Smooth muscle cell (in vitro differentiated cells): Measurements from ENCODE around the gene MAPK11. TPM values are rescaled to one million over a fixed set of nuclear protein-coding genes. Genes with fewer than 3 reads are reported as not detected.

Experiments used
- DNase-seq: peaks from one replicate; lab custom pipeline; 2025; ENCODE audit not compliant: unreplicated experiment; lab: John Stamatoyannopoulos, UW
- H2AFZ ChIP-seq: fragments of 200-600 bp; sonication (generic); 2 replicates; pipeline ENCODE4 v1.6.0; 2016; ENCODE audit warnings: antibody characterized with exemption, low read depth, mild to moderate bottlenecking
- H3F3A ChIP-seq: fragments of 200-600 bp; sonication (generic); 2 replicates; pipeline ENCODE4 v1.6.0; 2017; ENCODE audit warnings: antibody characterized with exemption, low read depth
- H3K27ac ChIP-seq: fragments of 200-600 bp; sonication (generic); 2 replicates; pipeline ENCODE4 v1.5.1; 2016; ENCODE audit warnings: low read depth, mild to moderate bottlenecking
- H3K27me3 ChIP-seq: fragments of 200-600 bp; sonication (generic); 2 replicates; pipeline ENCODE4 v1.6.1; 2016; ENCODE audit warnings: low read depth, mild to moderate bottlenecking
- H3K36me3 ChIP-seq: fragments of 200-600 bp; sonication (generic); 2 replicates; pipeline ENCODE4 v1.5.1; 2016; ENCODE audit warnings: low read depth
- H3K4me1 ChIP-seq: fragments of 200-600 bp; sonication (generic); 2 replicates; pipeline ENCODE4 v1.5.1; 2016; ENCODE audit warnings: low read depth
- H3K4me2 ChIP-seq: fragments of 200-600 bp; sonication (generic); 2 replicates; pipeline ENCODE4 v1.6.0; 2016; ENCODE audit warnings: mild to moderate bottlenecking
- H3K4me3 ChIP-seq: fragments of 200-600 bp; sonication (generic); 2 replicates; pipeline ENCODE4 v1.5.1; 2016; ENCODE audit warnings: mild to moderate bottlenecking
- H3K79me2 ChIP-seq: fragments of 200-600 bp; sonication (generic); 2 replicates; pipeline ENCODE4 v1.6.0; 2016; ENCODE audit warnings: low read depth, mild to moderate bottlenecking
- H3K9ac ChIP-seq: fragments of 200-600 bp; sonication (generic); 2 replicates; pipeline ENCODE4 v1.6.0; 2016; ENCODE audit warnings: low read depth
- H3K9me3 ChIP-seq: fragments of 200-600 bp; sonication (generic); replicated peaks from 2 replicates; pipeline ENCODE4 v1.5.1; 2016; ENCODE audit warnings: low read depth
- H4K20me1 ChIP-seq: fragments of 200-600 bp; sonication (generic); 2 replicates; pipeline ENCODE4 v1.6.0; 2016; ENCODE audit warnings: low read depth
- WGBS: methylation state at CpG from one replicate; pipeline ENCODE4 v1.1.7; 2016; ENCODE audit warnings: low lambda C conversion rate; 5-methylcytosine and 5-hydroxymethylcytosine counted together
- polyA plus RNA-seq: library from polyadenylated mRNA; unstranded; fragments of >200 nt; fragmentation: Nextera tagmentation; extraction: Ambion mirVana; gene quantifications from 2 replicates; pipeline ENCODE4 v1.2.1, GENCODE V29; 2016
- total RNA-seq: library from RNA; depleted of rRNA; stranded (reverse); fragments of >200 nt; gene quantifications from 2 replicates; pipeline ENCODE4 v1.2.3, GENCODE V29; 2014
- TF ChIP-seq, protein P1 (sequence below): fragments of 200-600 bp; sonication (generic); IDR thresholded peaks from 2 replicates; pipeline ENCODE4 v1.5.1; 2017; ENCODE audit warnings: borderline replicate concordance, mild to moderate bottlenecking, antibody characterized with exemption; ENCODE audit not compliant: insufficient read depth, poor library complexity, severe bottlenecking

MAPK11 gene
- total and polyA plus RNA-seq, 2 experiments from 2014 or later = 0.65 to 4.2 TPM

DNA sequence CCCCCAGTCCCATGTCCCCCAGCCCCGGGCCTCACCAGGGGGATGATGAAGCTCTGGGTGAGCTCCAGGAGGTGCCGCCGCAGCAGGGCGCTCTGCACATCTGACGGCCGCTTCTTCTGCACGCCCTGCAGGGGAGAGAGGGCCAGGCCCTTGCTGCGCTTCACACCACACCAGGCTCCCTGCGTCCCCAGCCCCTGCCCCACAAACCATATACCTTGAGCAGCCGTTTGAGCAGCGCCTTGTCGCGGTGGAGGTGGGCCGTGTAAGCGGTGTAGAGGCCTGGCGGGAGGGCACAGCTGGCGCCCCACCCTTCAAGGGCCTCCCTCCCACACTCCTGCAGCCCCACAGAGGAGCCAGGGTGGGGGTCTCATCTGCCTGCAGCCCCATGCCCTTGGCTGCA, 43.4 kb upstream of the MAPK11 start:
- DNase-seq = no peak
- H3K9me3 ChIP-seq = no peaks in the 10 kb centered on the region
- H3K4me2 ChIP-seq = no peak overlapping the region
- TF ChIP-seq, protein P1, sequence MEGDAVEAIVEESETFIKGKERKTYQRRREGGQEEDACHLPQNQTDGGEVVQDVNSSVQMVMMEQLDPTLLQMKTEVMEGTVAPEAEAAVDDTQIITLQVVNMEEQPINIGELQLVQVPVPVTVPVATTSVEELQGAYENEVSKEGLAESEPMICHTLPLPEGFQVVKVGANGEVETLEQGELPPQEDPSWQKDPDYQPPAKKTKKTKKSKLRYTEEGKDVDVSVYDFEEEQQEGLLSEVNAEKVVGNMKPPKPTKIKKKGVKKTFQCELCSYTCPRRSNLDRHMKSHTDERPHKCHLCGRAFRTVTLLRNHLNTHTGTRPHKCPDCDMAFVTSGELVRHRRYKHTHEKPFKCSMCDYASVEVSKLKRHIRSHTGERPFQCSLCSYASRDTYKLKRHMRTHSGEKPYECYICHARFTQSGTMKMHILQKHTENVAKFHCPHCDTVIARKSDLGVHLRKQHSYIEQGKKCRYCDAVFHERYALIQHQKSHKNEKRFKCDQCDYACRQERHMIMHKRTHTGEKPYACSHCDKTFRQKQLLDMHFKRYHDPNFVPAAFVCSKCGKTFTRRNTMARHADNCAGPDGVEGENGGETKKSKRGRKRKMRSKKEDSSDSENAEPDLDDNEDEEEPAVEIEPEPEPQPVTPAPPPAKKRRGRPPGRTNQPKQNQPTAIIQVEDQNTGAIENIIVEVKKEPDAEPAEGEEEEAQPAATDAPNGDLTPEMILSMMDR = no peak
- 90% methylated on average over 8 of the region's 17 CpGs for WGBS
- no peak overlapping the region for H2AFZ ChIP-seq
- no peaks in the 10 kb centered on the region for H3K4me1 ChIP-seq
- no peak overlapping the region for H3K9ac ChIP-seq
- H3K4me3 ChIP-seq = no peak overlapping the region
- H3K27ac ChIP-seq = no peak overlapping the region
- no peaks in the 10 kb centered on the region for H3K36me3 ChIP-seq
- no peaks in the 10 kb centered on the region for H3F3A ChIP-seq
- no peaks in the 10 kb centered on the region for H4K20me1 ChIP-seq
- H3K79me2 ChIP-seq = no peaks in the 10 kb centered on the region
- H3K27me3 ChIP-seq = no peaks in the 10 kb centered on the region

DNA sequence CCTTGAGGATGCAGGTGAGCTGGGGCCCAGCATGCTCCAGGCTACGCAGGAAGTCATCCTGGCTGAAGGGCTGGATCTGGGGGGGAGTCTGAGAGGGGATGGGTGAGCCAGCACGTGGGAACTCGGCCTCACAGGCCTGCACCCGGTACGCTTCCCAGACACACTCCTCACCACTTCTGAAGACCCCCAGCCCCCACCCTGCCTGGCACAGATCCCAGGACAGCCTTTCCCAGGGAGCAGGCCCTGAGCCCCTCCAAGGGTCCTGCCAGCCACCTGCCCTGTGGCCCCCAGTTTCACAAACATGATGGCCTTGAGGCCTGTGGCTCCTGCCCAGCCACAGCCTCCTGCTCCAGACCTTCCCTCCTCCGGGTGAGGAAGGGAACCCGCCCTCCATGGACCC, 42.8 kb upstream of the MAPK11 start:
- Histone ChIP-seq H3K4me3 (no peak overlapping the region), H3K36me3 (no peaks in the 10 kb centered on the region), H3K4me1 (no peaks in the 10 kb centered on the region), H4K20me1 (no peaks in the 10 kb centered on the region), H3K27me3 (no peaks in the 10 kb centered on the region), H3F3A (peaks cover 3% of the 10 kb centered on the region), H3K9ac (no peak overlapping the region), H3K4me2 (no peak overlapping the region), H3K27ac (no peak overlapping the region), H2AFZ (no peak overlapping the region), H3K79me2 (no peaks in the 10 kb centered on the region), H3K9me3 (no peaks in the 10 kb centered on the region)
- TF ChIP-seq, protein P1 = no peak
- 89% methylated on average over 7 of the region's 7 CpGs for WGBS
- no peak for DNase-seq

DNA sequence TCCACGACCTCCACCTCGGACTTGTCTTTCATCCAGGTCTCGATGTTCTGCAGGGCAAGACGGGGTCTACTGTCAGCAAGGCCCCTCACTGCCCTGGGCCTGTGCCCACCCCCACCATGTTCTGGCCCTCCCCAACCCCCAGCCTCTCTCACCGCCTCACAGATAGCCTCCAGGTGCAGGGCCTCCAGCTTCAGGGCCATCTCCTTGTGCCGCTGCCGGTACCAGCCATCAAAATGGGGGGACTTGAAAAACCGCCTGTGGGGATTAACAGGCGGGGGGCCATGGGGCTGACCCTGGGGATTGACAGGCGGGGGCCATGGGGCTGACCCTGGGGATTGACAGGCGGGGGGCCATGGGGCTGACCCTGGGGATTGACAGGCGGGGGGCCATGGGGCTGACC, 42.2 kb upstream of the MAPK11 start:
- no peaks in the 10 kb centered on the region for H4K20me1 ChIP-seq
- peaks cover 6% of the 10 kb centered on the region for H3F3A ChIP-seq
- H3K36me3 ChIP-seq = no peaks in the 10 kb centered on the region
- H3K4me2 ChIP-seq = no peak overlapping the region
- no peak overlapping the region for H3K9ac ChIP-seq
- no peaks in the 10 kb centered on the region for H3K27me3 ChIP-seq
- TF ChIP-seq, protein P1 = no peak
- H3K4me1 ChIP-seq = no peaks in the 10 kb centered on the region
- WGBS = 93% methylated on average over 7 of the region's 12 CpGs
- no peak overlapping the region for H3K27ac ChIP-seq
- H3K79me2 ChIP-seq = no peaks in the 10 kb centered on the region
- no peak for DNase-seq
- no peak overlapping the region for H3K4me3 ChIP-seq
- no peaks in the 10 kb centered on the region for H3K9me3 ChIP-seq
- H2AFZ ChIP-seq = no peak overlapping the region

DNA sequence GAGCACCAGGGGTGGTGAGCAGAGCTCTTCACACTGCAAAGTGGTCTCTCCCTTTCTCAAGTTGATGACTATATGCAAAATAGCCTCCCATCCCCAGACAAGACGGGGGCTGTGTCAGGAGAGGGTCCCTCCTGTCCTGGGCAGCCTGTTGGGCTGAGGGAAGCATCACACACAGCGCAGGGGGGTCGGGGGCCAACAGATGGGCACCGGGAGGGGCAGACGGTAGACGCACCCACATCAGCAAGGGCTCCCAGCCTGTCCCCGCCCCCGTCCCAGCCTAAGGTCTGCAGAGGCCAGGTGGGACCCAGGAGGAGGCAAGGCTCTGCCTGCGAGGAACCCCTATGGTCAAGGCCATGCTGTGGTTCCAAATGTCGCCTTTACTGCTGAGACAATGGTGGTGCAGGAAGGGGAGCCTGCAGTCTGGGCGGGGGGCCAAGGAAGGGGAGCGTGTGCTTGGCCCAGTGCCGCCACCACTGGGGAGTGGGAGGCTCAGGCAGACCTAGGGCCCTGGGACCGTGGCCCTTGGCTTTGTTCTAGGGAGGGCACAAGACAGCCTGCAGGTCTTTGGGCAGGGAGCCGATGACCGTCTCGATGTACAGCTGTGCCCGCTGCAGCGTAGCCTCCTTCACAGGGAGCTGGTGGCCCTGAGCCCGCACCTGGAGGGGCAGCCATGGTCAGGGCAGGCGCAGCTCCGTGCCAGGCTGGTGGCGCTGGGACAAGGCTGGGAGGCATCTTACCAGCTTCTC, 41.6 kb upstream of the MAPK11 start:
- Histone ChIP-seq H3K36me3 (no peaks in the 10 kb centered on the region), H3K9me3 (no peaks in the 10 kb centered on the region), H3K9ac (no peak overlapping the region), H3K79me2 (peaks cover 3% of the 10 kb centered on the region), H3K27me3 (no peaks in the 10 kb centered on the region), H3K4me2 (no peak overlapping the region), H3K4me3 (no peak overlapping the region), H3K4me1 (no peaks in the 10 kb centered on the region), H2AFZ (no peak overlapping the region), H3F3A (peaks cover 7% of the 10 kb centered on the region), H3K27ac (no peak overlapping the region), H4K20me1 (no peaks in the 10 kb centered on the region)
- TF ChIP-seq, protein P1 = no peak
- WGBS = 97% methylated on average over 23 of the region's 23 CpGs
- no peak for DNase-seq
